GM21717 (cell line): ENCODE results near the gene MYO10.
"Not testable (repeated sequence)": the region's sequence is repeated elsewhere in the genome, so short reads cannot be mapped to it uniquely, and the experiment has no call there.

Source experiments
- ATAC-seq: cut with Tn5 transposase; IDR thresholded peaks from one replicate; pipeline ENCODE4 v1.9.1; 2021; ENCODE audit warnings: mild to moderate bottlenecking, moderate library complexity; ENCODE audit not compliant: unreplicated experiment

MYO10 gene

GRCh38 chr5:16866273-16866672 is 69.8 kb downstream of the MYO10 start:
- ATAC-seq: no peak

- ATAC-seq: no peak
Measured at GRCh38 chr5:16865151-16865550, 70.9 kb downstream of the MYO10 start.

GRCh38 chr5:16864631-16865131 is 71.4 kb downstream of the MYO10 start:
- ATAC-seq: no peak

DNA sequence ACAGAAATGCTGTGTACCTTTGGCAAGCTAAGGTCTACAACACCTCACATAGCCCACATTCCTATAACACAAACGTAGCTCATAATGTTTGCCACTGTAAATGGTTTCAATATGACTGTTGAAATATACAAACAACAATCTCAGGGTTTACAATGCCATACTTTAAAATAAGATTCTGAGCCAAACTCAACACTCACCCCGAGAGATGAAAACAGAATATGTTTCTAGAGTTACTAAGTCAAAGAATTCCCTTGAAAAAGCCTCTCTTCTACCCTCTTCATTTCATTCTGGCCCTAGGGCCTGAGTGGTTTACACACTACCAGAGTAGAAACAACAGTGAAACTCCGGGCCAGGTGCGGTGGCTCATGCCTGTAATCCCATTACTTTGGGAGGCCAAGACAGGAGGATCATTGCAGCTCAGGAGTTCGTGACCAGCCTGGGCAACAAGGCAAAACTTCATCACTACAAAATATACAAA is 72.6 kb downstream of the MYO10 start:
- ATAC-seq: no peak

GRCh38 chr5:16862777-16863176 is 73.3 kb downstream of the MYO10 start:
- ATAC-seq: no peak

- no peak for ATAC-seq
Measured at GRCh38 chr5:16859346-16859745, 76.7 kb downstream of the MYO10 start.

DNA sequence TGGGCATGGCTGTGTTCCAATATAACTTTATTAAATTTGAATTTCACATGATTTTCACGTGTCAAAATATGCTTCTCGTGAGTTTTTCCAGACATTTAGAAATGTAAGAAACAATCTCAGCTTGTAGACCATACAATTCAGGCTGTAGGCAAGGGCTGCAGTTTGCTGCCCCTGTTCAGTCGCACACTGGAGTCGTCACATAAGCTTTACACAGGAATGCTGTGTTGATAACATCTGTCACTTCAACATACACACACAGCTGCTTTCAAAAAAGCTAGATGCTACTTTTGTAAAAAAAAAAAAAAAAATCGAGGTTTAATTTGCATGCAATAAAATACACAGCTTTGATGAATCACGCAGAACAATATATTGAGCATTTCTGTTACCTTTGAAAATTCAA is 77.9 kb downstream of the MYO10 start:
- no peak for ATAC-seq

DNA sequence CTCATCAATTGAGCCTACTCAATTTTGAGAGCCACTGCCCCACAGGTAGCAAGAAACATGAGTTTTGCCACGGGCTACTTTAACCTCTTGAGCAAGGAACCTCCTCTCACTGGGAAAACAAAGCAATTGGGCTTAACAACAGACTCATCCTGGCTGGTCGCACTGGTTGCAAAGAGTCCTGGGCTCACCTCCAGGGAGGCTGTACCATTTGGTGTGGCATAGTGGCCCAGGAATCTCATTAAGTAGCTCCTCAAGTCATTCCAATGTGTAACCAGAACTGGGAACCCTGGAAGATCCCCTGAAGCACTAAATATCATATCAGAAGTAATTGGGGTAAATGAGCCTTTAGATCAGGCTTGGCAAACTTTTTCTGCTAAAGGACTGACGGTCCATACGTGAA is 78.5 kb downstream of the MYO10 start:
- ATAC-seq: no peak

DNA sequence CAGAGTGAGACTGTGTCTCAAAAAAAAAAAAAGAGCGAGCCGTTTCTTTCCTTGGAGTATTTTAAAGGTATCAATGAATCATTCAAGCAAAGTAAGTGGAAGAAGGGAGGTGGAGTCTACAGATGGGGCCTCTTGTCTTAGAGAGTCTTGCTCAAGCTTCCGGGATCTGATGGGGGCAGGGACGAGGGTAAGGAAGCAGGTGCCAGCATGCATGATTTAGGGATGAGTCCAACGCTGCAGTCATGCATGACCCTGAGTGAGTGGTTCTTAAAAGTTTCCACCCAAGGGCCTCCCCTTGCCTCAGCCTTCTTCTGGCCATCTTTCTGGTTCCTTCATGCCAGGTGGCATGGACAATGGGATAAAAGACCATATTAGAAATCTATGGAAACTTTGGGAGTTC is 79.6 kb downstream of the MYO10 start:
- no peak for ATAC-seq

- no peak for ATAC-seq
Measured at GRCh38 chr5:16855898-16856297, 80.2 kb downstream of the MYO10 start.

GRCh38 chr5:16855485-16855884 is 80.6 kb downstream of the MYO10 start:
- no peak for ATAC-seq

DNA sequence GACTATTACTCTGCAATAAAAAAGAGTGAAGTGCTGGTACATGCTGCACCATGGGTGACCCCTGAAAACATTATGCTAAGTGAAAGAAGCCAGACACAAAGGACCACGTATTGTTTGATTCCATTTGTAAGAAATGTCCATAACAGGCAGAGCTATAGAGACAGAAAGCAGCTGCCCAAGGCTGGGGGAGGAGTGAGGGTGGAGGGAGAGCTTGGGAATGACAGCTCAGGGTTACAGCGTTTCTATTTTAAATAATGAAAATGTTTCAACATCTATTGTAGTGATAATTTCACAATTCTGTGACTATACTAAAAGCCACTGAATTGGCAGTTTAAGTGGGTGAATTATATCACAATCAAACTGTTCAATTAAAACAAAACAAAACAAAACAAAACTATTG is 81.7 kb downstream of the MYO10 start:
- ATAC-seq: no peak

GRCh38 chr5:16853518-16853917 is 82.6 kb downstream of the MYO10 start:
- ATAC-seq: no peak

DNA sequence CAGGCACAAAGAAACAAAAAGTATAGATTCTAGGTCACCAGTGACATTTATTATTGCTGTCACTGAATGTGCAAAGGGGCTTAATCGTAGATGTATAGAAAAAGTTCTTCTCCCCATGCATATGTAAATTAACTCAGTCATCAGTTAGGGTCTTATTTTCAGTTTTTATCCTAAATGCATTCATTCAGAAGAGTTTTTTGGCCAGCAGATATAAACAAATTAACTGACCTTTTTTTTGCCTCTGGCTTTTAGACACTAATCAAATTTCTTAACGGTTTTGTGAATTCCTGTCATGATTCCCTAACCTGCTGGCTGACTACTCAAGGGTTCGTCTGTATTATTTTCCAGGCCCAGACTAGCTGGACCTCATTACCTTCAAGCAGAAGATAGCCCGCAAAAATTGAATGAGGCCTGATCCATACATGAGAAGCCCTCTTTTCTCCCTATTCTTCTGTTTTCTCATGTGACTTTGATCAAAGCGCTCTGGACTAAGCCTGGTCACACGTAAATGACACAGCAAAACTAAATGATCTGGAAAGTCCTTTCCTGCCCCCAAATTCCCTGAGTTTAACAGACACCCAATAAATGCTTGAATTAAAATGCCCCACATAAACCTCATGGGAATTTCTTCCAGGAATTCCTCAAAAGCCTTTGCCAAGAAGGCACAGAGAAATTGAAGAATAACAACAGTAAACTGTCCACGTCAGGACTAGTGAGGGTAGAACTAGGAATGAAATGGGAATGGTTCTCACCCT is 83.7 kb downstream of the MYO10 start:
- ATAC-seq: no peak

GRCh38 chr5:16849775-16850174 is 86.3 kb downstream of the MYO10 start:
- no peak for ATAC-seq

GRCh38 chr5:16849181-16849580 is 86.9 kb downstream of the MYO10 start:
- no peak for ATAC-seq

- no peak for ATAC-seq
Measured at GRCh38 chr5:16844952-16845351, 91.1 kb downstream of the MYO10 start.

- no peak for ATAC-seq
Measured at GRCh38 chr5:16842896-16843295, 93.2 kb downstream of the MYO10 start.

GRCh38 chr5:16841416-16841815 is 94.7 kb downstream of the MYO10 start:
- no peak for ATAC-seq

- no peak for ATAC-seq
Measured at GRCh38 chr5:16837305-16837704, 98.8 kb downstream of the MYO10 start.

- ATAC-seq: no peak
Measured at GRCh38 chr5:16834029-16834428, 102.1 kb downstream of the MYO10 start.

DNA sequence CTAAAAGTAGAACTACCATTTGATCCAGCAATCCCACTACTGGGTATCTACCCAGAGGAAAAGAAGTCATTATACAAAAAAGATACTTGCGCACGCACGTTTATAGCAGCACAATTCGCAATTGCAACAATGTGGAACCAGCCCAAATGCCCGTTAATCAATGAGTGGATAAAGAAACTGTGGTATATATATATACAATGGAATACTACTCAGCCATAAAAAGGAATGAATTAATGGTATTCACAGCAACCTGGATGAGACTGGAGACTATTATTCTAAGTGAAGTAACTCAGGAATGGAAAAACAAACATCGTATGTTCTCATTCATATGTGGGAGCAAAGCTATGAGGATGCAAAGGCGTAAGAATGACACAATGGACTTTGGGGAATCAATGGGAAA is 104.8 kb downstream of the MYO10 start:
- not testable (repeated sequence) for ATAC-seq

DNA sequence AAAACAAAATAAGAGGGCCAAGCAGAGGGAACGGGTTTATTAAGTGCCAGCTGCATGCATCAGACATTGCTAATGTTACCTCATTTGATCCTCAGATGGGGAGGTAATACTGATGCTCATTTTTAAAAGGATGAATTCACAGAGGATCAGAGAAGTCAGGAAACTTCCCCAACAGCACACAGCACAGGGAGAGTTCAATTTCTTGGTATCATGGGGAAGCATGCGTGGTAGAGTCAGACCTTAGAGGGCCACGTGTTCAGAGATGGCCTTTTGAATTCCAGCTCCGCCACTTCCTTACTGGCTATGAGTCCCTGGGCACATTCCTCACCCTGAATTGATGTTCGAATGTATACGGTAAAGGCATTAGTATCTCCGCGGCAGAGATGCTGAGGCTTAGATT is 108.3 kb downstream of the MYO10 start:
- ATAC-seq: no peak
